Body of pancreas (tissue), 4 donors: ENCODE results near the gene TRIM51.
"Not testable (repeated sequence)": the region's sequence is repeated elsewhere in the genome, so short reads cannot be mapped to it uniquely, and the experiment has no call there.

Experiments
- POLR2A ChIP-seq, 3 donors: fragments of 450-650 bp; IDR thresholded peaks; one replicate each; pipeline ENCODE4 v1.6.1; 2016; ENCODE audit warnings: antibody characterized with exemption in 3 of 3, mild to moderate bottlenecking in 2 of 3
- TF ChIP-seq, protein P1 (sequence below), 7 experiments: fragments of 450-650 bp in 4 of 7; fragments of 200-600 bp in 3 of 7; sonication (generic) in 3 of 7; IDR thresholded peaks; one replicate each; pipeline ENCODE4 v1.5.1; 2016 to 2019; ENCODE audit warnings: antibody characterized with exemption in 7 of 7

DNA sequence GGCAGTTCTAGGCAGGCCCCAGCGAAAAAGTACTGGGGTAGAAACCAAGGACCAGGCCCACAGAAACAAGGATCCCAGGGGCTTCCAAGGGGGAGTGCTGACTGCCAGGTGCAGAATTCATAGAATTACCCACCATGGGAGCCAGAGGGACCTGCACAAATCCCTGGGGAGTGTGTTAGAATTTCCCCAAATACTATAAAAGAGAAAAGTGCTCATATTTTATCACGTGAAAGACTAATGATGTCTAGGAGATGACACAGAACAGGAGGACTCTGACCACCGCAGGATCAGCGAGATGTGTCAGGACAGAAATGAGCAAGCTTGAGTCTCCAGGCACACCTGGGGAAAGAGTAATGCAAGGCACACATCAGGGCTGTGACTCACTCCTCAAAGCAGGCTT is 15.7 kb upstream of the TRIM51 start:
- TF ChIP-seq, protein P1, sequence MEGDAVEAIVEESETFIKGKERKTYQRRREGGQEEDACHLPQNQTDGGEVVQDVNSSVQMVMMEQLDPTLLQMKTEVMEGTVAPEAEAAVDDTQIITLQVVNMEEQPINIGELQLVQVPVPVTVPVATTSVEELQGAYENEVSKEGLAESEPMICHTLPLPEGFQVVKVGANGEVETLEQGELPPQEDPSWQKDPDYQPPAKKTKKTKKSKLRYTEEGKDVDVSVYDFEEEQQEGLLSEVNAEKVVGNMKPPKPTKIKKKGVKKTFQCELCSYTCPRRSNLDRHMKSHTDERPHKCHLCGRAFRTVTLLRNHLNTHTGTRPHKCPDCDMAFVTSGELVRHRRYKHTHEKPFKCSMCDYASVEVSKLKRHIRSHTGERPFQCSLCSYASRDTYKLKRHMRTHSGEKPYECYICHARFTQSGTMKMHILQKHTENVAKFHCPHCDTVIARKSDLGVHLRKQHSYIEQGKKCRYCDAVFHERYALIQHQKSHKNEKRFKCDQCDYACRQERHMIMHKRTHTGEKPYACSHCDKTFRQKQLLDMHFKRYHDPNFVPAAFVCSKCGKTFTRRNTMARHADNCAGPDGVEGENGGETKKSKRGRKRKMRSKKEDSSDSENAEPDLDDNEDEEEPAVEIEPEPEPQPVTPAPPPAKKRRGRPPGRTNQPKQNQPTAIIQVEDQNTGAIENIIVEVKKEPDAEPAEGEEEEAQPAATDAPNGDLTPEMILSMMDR (IDR thresholded peaks at IDR 0.05), result not testable (repeated sequence)
- not testable (repeated sequence) for TF ChIP-seq POLR2A (IDR thresholded peaks at IDR 0.05)
